ENCODE results near the gene F11R.
"Not testable (repeated sequence)": the region's sequence is repeated elsewhere in the genome, so short reads cannot be mapped to it uniquely, and the experiment has no call there.

The F11R gene

GRCh38 chr1:161020509-161021164, at the start of gene F11R:
Gene F11R (minus strand): TSS chr1:161021152. CDS start chr1:161021073, 79 bp downstream.
- no peak for DNase-seq (ENCODE audit: low read depth)

DNA sequence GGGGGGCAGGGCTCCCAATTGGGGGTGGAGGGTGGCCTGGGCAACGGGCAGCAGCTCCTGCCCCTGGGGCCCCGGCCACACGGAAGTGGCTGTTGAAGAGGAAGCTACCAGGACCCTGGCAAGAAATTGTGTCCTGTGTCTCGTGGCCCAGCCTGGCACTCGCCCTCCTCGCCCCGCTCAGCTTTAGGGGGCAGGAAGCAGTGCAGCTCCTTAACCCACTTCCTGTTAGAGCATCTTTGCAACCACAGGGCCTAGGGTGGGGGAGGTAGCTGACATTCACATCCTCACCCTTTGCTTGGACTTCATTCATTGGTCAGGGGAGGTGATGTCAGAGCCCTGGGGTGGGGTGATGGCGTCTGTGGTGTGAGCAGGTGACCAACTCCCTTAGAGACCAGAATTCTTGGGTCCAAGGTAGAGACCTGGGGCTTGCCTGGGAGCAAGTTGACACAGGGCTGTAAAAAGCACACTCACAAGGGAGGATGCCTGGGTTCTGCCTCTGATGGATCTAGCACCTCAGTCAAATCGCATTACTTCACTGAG, 48.8 kb upstream of the F11R start, which contains the start of gene ARHGAP30:
Gene ARHGAP30 (minus strand): TSS at position 161 of the 540 bp plus-strand sequence. CDS start 267 bp downstream, outside the sequence.
- no peak for DNase-seq (ENCODE audit: low read depth)

DNA sequence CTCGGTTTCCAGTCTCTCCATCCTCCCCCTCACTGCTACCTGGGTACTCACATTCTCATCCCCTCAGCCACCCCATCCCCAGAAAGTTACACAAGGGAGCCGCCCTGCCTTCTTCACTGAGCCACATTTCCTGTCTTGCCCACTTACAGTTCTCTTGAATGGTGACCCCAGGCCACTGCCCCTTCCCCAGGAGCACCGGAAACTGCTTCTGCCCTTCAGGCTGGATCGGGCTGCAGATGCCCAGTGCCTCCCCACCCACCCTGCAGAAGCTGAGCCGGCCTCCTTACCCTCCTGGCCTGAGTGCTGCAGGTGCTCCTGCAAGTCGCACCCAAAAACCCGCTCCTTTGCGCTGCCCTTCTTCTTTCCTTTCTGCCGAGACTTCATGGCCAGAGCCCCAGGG, 48.3 kb upstream of the F11R start:
- no peak for DNase-seq (ENCODE audit: low read depth)

- DNase-seq (ENCODE audit: low read depth), result peak; percentile 39
Measured at GRCh38 chr1:161068306-161069234, 47.6 kb upstream of the F11R start.

- DNase-seq (ENCODE audit: low read depth), result no peak
Measured at GRCh38 chr1:161066694-161067093, 45.7 kb upstream of the F11R start.

DNA sequence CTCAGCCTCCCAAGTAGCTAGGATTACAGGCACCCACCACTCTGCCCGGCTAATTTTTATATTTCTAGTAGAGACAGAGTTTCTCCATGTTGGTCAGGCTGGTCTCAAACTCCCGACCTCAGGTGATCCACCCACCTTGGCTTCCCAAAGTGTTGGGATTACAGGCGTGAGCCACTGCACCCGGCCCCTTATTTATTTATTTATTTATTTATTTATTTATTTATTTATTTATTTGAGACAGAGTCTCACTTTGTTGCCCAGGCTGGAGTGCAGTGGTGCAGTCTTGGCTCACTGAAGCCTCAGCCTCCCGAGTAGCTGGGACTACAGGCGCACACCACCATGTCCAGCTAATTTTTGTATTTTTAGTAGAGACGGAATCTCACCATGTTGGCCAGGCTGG, 44.7 kb upstream of the F11R start:
- DNase-seq (ENCODE audit: low read depth), result not testable (repeated sequence)

DNA sequence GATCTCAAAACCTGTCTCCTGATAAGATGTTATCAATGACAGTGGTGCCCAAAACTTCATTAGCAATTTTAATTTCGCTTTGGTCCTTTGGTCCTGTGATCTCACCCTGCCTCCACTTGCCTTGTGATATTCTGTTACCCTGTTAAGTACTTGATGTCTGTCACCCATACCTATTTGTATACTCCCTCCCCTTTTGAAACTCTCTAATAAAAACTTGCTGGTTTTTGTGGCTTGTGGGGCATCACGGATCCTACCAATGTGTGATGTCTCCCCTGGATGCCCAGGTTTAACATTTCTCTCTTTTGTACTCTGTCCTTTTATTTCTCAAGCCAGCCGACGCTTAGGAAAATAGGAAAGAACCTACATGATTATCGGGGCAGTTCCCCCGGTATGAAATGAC, 43.0 kb upstream of the F11R start:
- not testable (repeated sequence) for DNase-seq (ENCODE audit: low read depth)

DNA sequence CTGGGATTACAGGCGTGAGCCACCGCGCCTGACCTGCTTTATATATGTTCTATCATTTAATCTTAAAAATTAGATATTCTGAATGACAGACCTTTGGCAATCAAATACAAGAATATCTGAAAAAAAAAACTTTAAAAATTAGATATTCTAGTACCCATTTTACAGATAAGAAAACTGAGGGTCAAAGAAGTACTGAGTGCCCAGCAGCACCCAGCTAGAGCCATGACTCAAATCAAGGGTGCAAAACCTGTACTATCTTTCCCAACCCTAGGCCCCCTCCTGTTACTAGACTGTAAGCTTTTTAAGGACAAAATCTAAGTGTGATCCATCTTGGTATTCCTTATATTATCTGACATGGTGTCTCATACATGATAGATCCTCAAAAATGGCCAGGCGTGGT, 40.5 kb upstream of the F11R start:
- no peak for DNase-seq (ENCODE audit: low read depth)

DNA sequence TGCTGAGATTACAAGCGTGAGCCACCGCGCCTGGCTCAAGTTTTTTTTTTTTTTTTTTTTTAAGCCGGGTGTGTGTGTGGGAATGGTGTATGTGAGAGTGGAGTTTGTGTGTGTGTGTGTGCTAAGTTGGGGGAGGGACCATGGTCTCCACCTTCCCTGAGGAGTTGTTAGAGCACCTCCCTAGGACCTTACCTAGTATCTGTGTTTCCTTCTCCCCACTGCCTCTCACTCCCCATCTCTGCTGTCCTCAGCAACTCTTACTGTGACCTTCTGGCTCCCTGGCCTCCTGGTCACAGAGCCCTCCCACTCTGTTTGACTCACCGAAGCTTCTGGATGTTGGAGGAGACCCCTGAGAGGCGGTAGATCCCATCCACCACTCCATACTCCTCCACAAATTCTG, 38.3 kb upstream of the F11R start:
- no peak for DNase-seq (ENCODE audit: low read depth)

- no peak for DNase-seq (ENCODE audit: low read depth)
Measured at GRCh38 chr1:161054805-161055204, 33.9 kb upstream of the F11R start.

DNA sequence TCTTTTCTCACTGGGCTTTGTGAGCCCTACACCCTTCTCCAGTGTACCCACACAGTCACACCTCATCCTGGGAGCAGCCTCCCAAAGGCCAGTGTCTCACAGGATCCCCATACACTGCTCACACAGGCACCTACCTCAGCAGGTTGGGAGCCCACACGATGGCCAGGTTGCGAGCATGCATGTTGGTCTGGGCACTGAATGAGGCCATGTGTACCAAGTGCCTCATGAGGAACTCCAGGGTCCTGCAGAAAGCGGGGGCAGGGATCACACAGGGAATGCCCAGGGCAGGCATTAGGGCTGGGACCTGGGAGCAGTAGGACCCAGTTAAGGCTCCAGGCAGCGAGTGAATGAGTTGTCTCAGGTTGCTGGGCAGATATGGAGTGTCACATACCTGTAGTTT, 33.3 kb upstream of the F11R start:
- DNase-seq (ENCODE audit: low read depth), result no peak

GRCh38 chr1:161052899-161053298, 31.9 kb upstream of the F11R start:
- DNase-seq (ENCODE audit: low read depth), result peak; percentile 32

GRCh38 chr1:161051219-161051618, 30.3 kb upstream of the F11R start:
- no peak for DNase-seq (ENCODE audit: low read depth)

DNA sequence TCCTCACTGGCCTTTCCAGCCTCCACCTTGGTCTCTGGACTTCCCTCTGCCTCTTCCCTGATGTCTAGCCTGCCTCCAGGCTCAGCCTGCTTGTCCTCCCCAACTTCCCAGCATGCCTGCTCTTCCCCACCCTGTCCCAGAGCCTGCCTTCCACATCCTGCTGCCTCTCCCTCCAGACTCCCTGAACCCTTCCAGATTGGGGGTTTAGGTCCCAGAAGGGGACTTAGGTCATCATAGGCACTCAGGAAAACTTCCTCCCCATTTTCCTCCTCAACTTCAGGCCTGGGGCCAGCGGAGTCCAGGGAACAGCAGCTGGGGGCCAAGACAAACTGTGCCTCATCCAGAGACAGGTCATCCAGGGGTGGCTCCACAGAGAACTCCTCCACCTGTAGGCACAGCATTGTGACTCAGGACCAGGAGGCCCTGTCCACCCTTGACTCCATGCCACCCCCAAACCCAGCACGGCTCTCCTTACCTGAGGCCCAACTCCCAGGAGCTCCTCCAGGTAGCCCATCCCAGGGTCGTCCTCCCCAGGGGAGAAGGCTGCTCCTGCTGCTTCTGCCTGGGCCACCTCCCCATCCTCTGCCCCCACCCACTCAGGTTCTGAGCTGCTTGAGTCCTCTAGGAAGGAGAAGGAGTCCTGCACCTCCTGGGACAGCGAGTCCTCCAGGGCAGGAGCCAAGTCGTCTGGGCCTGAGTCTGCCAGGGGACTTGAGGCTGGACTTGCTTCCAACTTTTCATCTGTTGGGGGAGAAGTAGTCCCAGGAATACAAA, 28.2 kb upstream of the F11R start:
- no peak for DNase-seq (ENCODE audit: low read depth)

DNA sequence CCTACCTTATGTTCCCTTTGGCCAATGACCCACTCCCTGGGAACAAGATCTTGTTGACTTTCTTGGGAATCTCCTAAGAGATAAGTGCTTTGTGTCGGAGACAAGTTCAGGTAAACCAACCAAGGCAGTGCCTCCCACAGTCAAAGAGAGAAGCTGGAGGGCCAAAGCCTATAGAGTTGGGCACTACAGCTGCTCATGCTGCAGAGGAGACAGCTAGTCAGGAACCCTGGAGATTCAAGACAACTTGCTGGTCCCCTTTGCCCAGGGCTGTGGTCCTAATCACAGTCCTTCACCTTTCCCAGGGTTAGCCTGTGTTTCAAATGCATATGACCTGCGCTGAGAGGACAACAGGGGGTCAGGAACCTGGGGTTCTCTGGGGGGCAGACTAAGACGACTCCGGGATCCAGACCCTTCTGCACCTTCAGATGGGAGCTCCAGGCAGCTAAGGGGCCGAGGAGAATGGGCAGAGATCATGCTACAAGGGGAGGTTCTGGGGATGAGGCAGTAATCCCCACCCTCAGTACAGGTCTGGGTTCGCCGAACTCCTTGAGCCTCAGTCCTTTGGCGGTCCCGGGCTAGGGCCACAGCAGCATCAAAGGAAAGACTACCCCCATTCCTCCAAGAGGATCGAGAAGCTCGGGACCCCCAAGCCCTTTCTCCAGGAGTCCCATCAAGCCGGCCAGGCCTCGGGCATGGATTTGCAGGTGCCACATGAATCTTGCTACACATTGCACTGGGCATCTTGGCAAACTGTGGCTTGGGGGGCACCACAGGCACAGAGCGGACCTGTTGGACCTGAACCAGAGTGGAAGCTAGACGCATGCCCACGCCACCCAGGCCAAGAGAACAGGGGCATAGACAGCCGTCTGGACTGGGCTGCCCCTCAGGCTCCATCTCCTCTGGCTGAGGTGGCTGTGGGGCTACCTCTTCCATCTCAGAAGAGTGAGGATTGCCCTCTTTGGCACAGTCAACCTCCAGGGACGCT, 26.8 kb upstream of the F11R start:
- no peak for DNase-seq (ENCODE audit: low read depth)

DNA sequence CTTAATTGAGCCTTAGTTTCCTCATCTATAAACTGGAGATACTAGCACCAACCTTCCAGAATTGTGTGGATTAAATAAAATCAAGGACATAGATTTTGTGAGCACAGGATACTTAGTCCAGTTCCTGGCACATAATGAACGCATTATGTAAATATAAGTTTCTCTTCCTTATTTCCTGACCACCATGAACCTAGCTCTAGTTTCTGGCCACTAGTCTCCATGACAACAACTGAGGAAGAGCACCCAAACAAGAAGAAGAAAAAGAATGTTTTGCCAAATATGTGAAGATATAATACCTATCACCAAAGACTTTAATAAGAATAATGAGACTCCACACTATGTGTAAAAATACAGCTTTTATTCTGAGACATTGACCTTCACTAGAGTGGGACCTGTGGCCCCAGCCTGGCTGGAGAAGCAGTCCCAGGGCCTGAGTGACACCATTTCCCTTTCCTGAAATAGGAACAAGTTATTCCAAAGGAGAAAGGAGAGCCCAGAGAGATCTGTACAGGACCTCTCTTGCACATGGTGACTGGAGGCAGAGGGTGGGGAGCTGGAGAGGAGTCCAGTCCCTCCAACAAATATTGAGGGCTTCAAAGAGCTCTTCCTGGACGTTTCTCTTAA, 25.8 kb upstream of the F11R start:
- DNase-seq (ENCODE audit: low read depth), result no peak

DNA sequence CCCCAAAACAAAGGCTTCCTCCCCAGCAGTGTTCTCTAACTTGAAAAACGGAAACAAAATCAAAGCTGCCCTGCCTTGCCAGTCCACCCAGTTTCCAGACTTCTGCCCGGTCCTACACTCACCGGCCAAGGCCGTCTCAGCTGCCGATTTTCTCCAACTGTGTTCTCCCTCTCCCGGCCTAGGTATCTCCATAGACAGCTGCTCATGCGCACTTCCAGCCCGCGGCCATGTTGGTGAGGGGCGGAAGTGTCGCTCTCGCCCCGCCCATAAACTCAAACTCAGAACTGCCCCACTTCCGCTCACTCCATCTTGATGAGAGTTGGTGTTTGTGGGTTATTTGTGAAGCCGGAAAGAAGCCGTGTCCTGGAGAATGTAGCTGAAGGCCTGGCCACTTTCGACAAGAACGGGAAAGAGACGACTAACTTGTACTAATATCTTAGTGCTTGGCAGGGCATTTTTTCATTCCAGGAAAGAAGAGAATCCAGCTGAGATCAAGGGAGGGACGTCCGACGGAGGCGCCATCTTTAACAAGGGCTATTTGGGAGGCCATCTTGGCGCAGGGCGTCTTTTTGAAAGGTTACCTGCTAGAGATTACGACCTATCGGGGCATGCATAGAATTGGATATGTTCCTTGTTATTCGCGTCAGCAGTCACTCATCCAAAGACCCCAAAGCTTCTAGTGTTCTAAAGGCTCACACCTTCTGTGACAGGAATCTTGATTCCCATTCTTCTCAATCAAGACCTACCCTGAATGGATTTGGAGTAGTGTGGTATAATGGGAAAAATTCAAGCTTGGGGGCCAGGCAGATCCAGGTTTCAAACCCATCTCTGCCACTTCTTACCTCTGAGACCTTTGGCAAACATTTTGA, 25.0 kb upstream of the F11R start, which contains the start of gene USF1:
Gene USF1 (minus strand): TSS at position 242 of the 869 bp plus-strand sequence. CDS start 2,702 bp downstream, outside the sequence.
- peak; percentile 95 for DNase-seq (ENCODE audit: low read depth)

GRCh38 chr1:161044908-161045735, 24.2 kb upstream of the F11R start:
- DNase-seq (ENCODE audit: low read depth), result peak; percentile 80

Data from EH (cell line).